H1 (cell line): ENCODE data around the gene RTF2. TPM values are rescaled to one million over a fixed set of nuclear protein-coding genes. Genes with fewer than 3 reads are reported as not detected.

Experiments used
- CTCF ChIA-PET: fragments of 300-600 bp; sonication (Branson Sonifier 250); formaldehyde crosslinking; loops from one replicate; lab custom pipeline; 2021; ENCODE audit not compliant: partially characterized antibody; lab: Charles Lee
- POLR2A ChIA-PET: fragments of 300-600 bp; sonication (Branson Sonifier 250); formaldehyde crosslinking; loops from one replicate; lab custom pipeline; 2021; ENCODE audit warnings: inconsistent platforms; ENCODE audit not compliant: partially characterized antibody; lab: Charles Lee
- DNase-seq, 2 experiments: peaks; one replicate each; pipeline versions ENCODE4 v3.0.0 to v3.0.0-alpha.2; 2010 to 2022; ENCODE audit warnings: low spot score in 2 of 2, low read depth in 1 of 2, mixed read lengths in 1 of 2
- FAIRE-seq: peaks from 2 replicates; lab custom pipeline; 2011; peaks lifted over from hg19 to GRCh38; lab: Jason Lieb, UNC
- H2AFZ ChIP-seq: 2 replicates; pipeline ENCODE4 v1.8.1; 2012; ENCODE audit warnings: low read length, inconsistent platforms
- H2AK5ac ChIP-seq: 2 replicates; pipeline ENCODE4 v1.6.1; 2013; ENCODE audit warnings: low read depth, low read length
- H2BK120ac ChIP-seq: replicated peaks from 2 replicates; pipeline ENCODE3; 2013; ENCODE audit warnings: low read depth, low read length, inconsistent platforms
- H2BK12ac ChIP-seq: 2 replicates; pipeline ENCODE4 v1.6.1; 2013; ENCODE audit warnings: low read depth, low read length
- H2BK15ac ChIP-seq: 2 replicates; pipeline ENCODE4 v1.6.1; 2013; ENCODE audit warnings: low read length
- H2BK20ac ChIP-seq: 2 replicates; pipeline ENCODE4 v1.6.1; 2013; ENCODE audit warnings: low read length
- H2BK5ac ChIP-seq: 2 replicates; pipeline ENCODE4 v1.6.1; 2013; ENCODE audit warnings: low read depth, low read length
- H3K14ac ChIP-seq: 2 replicates; pipeline ENCODE4 v1.6.1; 2013; ENCODE audit warnings: inconsistent platforms; ENCODE audit not compliant: insufficient read length
- H3K18ac ChIP-seq: 2 replicates; pipeline ENCODE4 v1.6.1; 2013; ENCODE audit warnings: low read length; ENCODE audit errors: extremely low read depth
- H3K23ac ChIP-seq: 2 replicates; pipeline ENCODE4 v1.6.1; 2013; ENCODE audit warnings: inconsistent platforms; ENCODE audit not compliant: insufficient read length
- H3K23me2 ChIP-seq: 2 replicates; pipeline ENCODE4 v1.6.1; 2013; ENCODE audit warnings: low read depth, low read length
- H3K27ac ChIP-seq: 2 replicates; pipeline ENCODE4 v1.6.1; 2011; ENCODE audit warnings: low read depth, low read length, inconsistent platforms
- H3K27me3 ChIP-seq, 4 experiments: replicated peaks in 1 of 4; 1 replicate in 1 of 4; 2 replicates in 3 of 4; pipeline versions ENCODE4 v1.6.1 to v1.8.1; 2011 to 2013; ENCODE audit warnings: low read length in 3 of 4, mild to moderate bottlenecking in 3 of 4, inconsistent platforms in 2 of 4, mixed read lengths in 2 of 4, moderate library complexity in 1 of 4; ENCODE audit not compliant: control insufficient read depth in 3 of 4, insufficient read depth in 3 of 4; ENCODE audit errors: extremely low read depth in 1 of 4
- H3K36me3 ChIP-seq, 4 experiments: 2 replicates each; pipeline versions ENCODE4 v1.6.1 to v1.8.1; 2011 to 2013; ENCODE audit warnings: mild to moderate bottlenecking in 4 of 4, low read length in 3 of 4, moderate library complexity in 2 of 4, control low read depth in 1 of 4, inconsistent platforms in 1 of 4; ENCODE audit not compliant: insufficient read depth in 4 of 4, control insufficient read depth in 2 of 4
- H3K4ac ChIP-seq: replicated peaks from 2 replicates; pipeline ENCODE3; 2013; ENCODE audit warnings: low read length, low read depth, mixed read lengths, inconsistent platforms; ENCODE audit not compliant: insufficient read length
- H3K4me1 ChIP-seq, 4 experiments: replicated peaks in 1 of 4; 1 replicate in 1 of 4; 2 replicates in 3 of 4; pipeline versions ENCODE4 v1.6.1 to v1.8.1; 2011 to 2013; ENCODE audit warnings: low read length in 3 of 4, inconsistent platforms in 2 of 4, mixed read lengths in 1 of 4; ENCODE audit not compliant: insufficient read depth in 4 of 4, control insufficient read depth in 3 of 4
- H3K4me2 ChIP-seq, 2 experiments: 2 replicates each; pipeline versions ENCODE4 v1.6.1 to v1.8.1; 2011 to 2013; ENCODE audit warnings: low read depth in 2 of 2, low read length in 2 of 2, control low read depth in 1 of 2, inconsistent platforms in 1 of 2, mild to moderate bottlenecking in 1 of 2; ENCODE audit not compliant: insufficient read depth in 1 of 2
- H3K4me3 ChIP-seq, 4 experiments: fragments of 200-600, 300-600 bp in 1 of 4; sonication (generic), shearing (Covaris generic), sonication (Bioruptor Twin) in 1 of 4; 2 replicates each; pipeline versions ENCODE4 v1.5.1 to v1.8.1; 2011 to 2016; ENCODE audit warnings: low read length in 4 of 4, low read depth in 3 of 4, control low read depth in 2 of 4, inconsistent platforms in 2 of 4, mild to moderate bottlenecking in 2 of 4, mixed read lengths in 1 of 4, moderate library complexity in 1 of 4; ENCODE audit not compliant: insufficient read depth in 2 of 4; ENCODE audit errors: extremely low read depth in 1 of 4
- H3K56ac ChIP-seq: replicated peaks from 2 replicates; pipeline ENCODE3; 2013; ENCODE audit warnings: low read depth, mild to moderate bottlenecking, mixed read lengths, low read length, inconsistent platforms; ENCODE audit not compliant: insufficient read length
- H3K79me1 ChIP-seq: 2 replicates; pipeline ENCODE4 v1.6.1; 2013; ENCODE audit warnings: low read depth, low read length, control low read depth
- H3K79me2 ChIP-seq, 2 experiments: 2 replicates each; pipeline versions ENCODE4 v1.6.1 to v1.8.1; 2012 to 2013; ENCODE audit warnings: low read length in 2 of 2, mild to moderate bottlenecking in 2 of 2, inconsistent platforms in 1 of 2; ENCODE audit not compliant: insufficient read depth in 2 of 2, control insufficient read depth in 1 of 2
- H3K9ac ChIP-seq, 4 experiments: replicated peaks in 1 of 4; 1 replicate in 1 of 4; 2 replicates in 3 of 4; pipeline versions ENCODE4 v1.6.1 to v1.8.1; 2011 to 2013; ENCODE audit warnings: low read depth in 3 of 4, low read length in 3 of 4, control low read depth in 2 of 4, mild to moderate bottlenecking in 2 of 4, moderate library complexity in 2 of 4, inconsistent platforms in 1 of 4; ENCODE audit errors: extremely low read depth in 1 of 4
- H3K9me3 ChIP-seq, 2 experiments: 2 replicates each; pipeline versions ENCODE4 v1.6.1 to v1.8.1; 2012 to 2013; ENCODE audit warnings: mild to moderate bottlenecking in 2 of 2, moderate library complexity in 2 of 2, control low read depth in 1 of 2, inconsistent platforms in 1 of 2, low read depth in 1 of 2, low read length in 1 of 2, mixed read lengths in 1 of 2; ENCODE audit not compliant: insufficient read depth in 2 of 2
- H4K20me1 ChIP-seq, 2 experiments: replicated peaks in 1 of 2; 2 replicates each; pipeline versions ENCODE3 to v1.8.1; 2011 to 2013; ENCODE audit warnings: inconsistent platforms in 2 of 2, low read length in 2 of 2, mild to moderate bottlenecking in 1 of 2; ENCODE audit not compliant: insufficient read depth in 2 of 2, control insufficient read depth in 1 of 2
- H4K5ac ChIP-seq: 2 replicates; pipeline ENCODE4 v1.6.1; 2013; ENCODE audit warnings: low read length, low read depth, mixed read lengths, inconsistent platforms; ENCODE audit not compliant: insufficient read length
- H4K8ac ChIP-seq: 2 replicates; pipeline ENCODE4 v1.8.0; 2013; ENCODE audit warnings: mild to moderate bottlenecking, moderate library complexity, low read length, inconsistent platforms; ENCODE audit not compliant: insufficient read depth; ENCODE audit errors: extremely low read depth
- H4K91ac ChIP-seq: replicated peaks from 2 replicates; pipeline ENCODE3; 2013; ENCODE audit warnings: low read length, mixed read lengths, inconsistent platforms; ENCODE audit not compliant: insufficient read length
- ATF2 ChIP-seq: IDR thresholded peaks from 2 replicates; pipeline ENCODE4 v1.6.1; 2012; ENCODE audit warnings: low read length, inconsistent platforms
- BCL11A ChIP-seq, 2 experiments: IDR thresholded peaks; one replicate each; pipeline ENCODE4 v1.6.1; 2011; ENCODE audit warnings: low read depth in 2 of 2, low read length in 2 of 2, mild to moderate bottlenecking in 2 of 2
- CBX5 ChIP-seq: fragments of 300-800, 300-1000 bp; sonication (generic); IDR thresholded peaks from 2 replicates; pipeline ENCODE4 v1.7.1; 2016; ENCODE audit warnings: antibody characterized with exemption, low read length, low read depth
- EGR1 ChIP-seq: IDR thresholded peaks from 2 replicates; pipeline ENCODE4 v1.6.1; 2011; ENCODE audit warnings: low read depth, low read length, borderline replicate concordance
- KDM4A ChIP-seq: IDR thresholded peaks from one replicate; pipeline ENCODE4 v1.7.1; 2012; ENCODE audit warnings: low read depth, mild to moderate bottlenecking, moderate library complexity, low read length, inconsistent platforms; ENCODE audit not compliant: severe bottlenecking
- POLR2A ChIP-seq, 2 experiments: IDR thresholded peaks; 1 replicate in 1 of 2; 2 replicates in 1 of 2; pipeline ENCODE4 v1.6.1; 2011; ENCODE audit warnings: low read depth in 2 of 2, low read length in 2 of 2, mild to moderate bottlenecking in 2 of 2; ENCODE audit errors: control extremely low read depth in 1 of 2
- POLR2AphosphoS5 ChIP-seq: IDR thresholded peaks from 2 replicates; pipeline ENCODE4 v1.6.1; 2011; ENCODE audit warnings: low read depth, low read length
- RFX5 ChIP-seq: IDR thresholded peaks from 2 replicates; pipeline ENCODE4 v1.6.1; 2011; ENCODE audit warnings: low read depth, low read length, improper control_type of control experiment, borderline replicate concordance
- SAP30 ChIP-seq: fragments of 300-600 bp; sonication (generic); IDR thresholded peaks from 2 replicates; pipeline ENCODE4 v1.7.1; 2012; ENCODE audit warnings: low read length, moderate library complexity, mild to moderate bottlenecking, inconsistent platforms; ENCODE audit not compliant: insufficient read depth, insufficient replicate concordance
- SIRT6 ChIP-seq: IDR thresholded peaks from one replicate; pipeline ENCODE4 v1.7.1; 2012; ENCODE audit warnings: low read length, inconsistent platforms
- SP2 ChIP-seq: IDR thresholded peaks from 2 replicates; pipeline ENCODE4 v1.6.1; 2012; ENCODE audit warnings: mild to moderate bottlenecking, low read length, inconsistent platforms
- SUZ12 ChIP-seq: fragments of 200-600 bp; sonication (generic); IDR thresholded peaks from 2 replicates; pipeline ENCODE4 v1.6.1; 2012; ENCODE audit warnings: mild to moderate bottlenecking, inconsistent platforms, low read length, moderate library complexity, mixed read lengths
- TAF7 ChIP-seq: optimal IDR thresholded peaks from 2 replicates; pipeline ENCODE3; 2011; ENCODE audit warnings: low read depth, mild to moderate bottlenecking, inconsistent platforms, low read length, moderate library complexity, borderline replicate concordance
- TBP ChIP-seq: IDR thresholded peaks from 2 replicates; pipeline ENCODE4 v1.6.1; 2011; ENCODE audit warnings: low read depth, low read length, improper control_type of control experiment
- WGBS, 2 experiments: shearing (Covaris generic) in 1 of 2; methylation state at CpG; one replicate each; pipeline versions ENCODE4 v1.1.6 to v1.1.7; 2013 to 2015; ENCODE audit warnings: low lambda C conversion rate in 2 of 2, mixed read lengths in 2 of 2, inconsistent platforms in 1 of 2, low coverage in 1 of 2, missing lambda C conversion rate in 1 of 2; ENCODE audit not compliant: insufficient replicate concordance in 2 of 2, insufficient coverage in 1 of 2, insufficient read length in 1 of 2; ENCODE audit errors: extremely low coverage in 1 of 2, missing lambda C conversion rate in 1 of 2; 5-methylcytosine and 5-hydroxymethylcytosine counted together
- polyA plus RNA-seq, 7 experiments: library from polyadenylated mRNA; depleted of rRNA in 3 of 7; stranded (reverse) in 5 of 7; unstranded in 2 of 7; fragments of >200 nt in 5 of 7; fragments of 200-250 nt in 2 of 7; gene quantifications; 1 replicate in 5 of 7; 2 replicates in 1 of 7; 4 replicates in 1 of 7; pipeline versions ENCODE4 v1.2.1 to v1.2.3, GENCODE V29; 2011 to 2013; ENCODE audit warnings: missing spikeins in 2 of 7, mixed read lengths in 2 of 7
- total RNA-seq: library from RNA; stranded (reverse); fragmentation: NEBNext Ultra II Directional; extraction: Animal tissue kit (Norgen Biotek cat#: 25700); gene quantifications from 2 replicates; pipeline ENCODE4 v1.2.1, GENCODE V29; 2021

RTF2 gene
- total and polyA plus RNA-seq, 2 of the 8 experiments (the other 6 are each of a cell fraction or from before 2014, with no cell fraction given) = 33.9 to 51.2 TPM

- H3K56ac ChIP-seq = no peak overlapping the region
- no peak overlapping the region for H2AK5ac ChIP-seq
- no peak overlapping the region for H4K8ac ChIP-seq
- no peak overlapping the region for H2BK5ac ChIP-seq
- peaks cover 0 to 1% (median 0%) of the 10 kb centered on the region in 4 experiments; a peak in 2 of 7 replicates for H3K27me3 ChIP-seq
- no peak overlapping the region for H3K18ac ChIP-seq
- no peaks in the 10 kb centered on the region for H3K9me3 ChIP-seq
- no peak overlapping the region for H2BK20ac ChIP-seq
- H3K27ac ChIP-seq = no peak overlapping the region
- H3K79me2 ChIP-seq = no peaks in the 10 kb centered on the region
- H3K79me1 ChIP-seq = no peaks in the 10 kb centered on the region
- H4K5ac ChIP-seq = no peak overlapping the region
- H4K91ac ChIP-seq = no peak overlapping the region
- H3K4me2 ChIP-seq = no peak overlapping the region
- FAIRE-seq = no peak
- H2BK15ac ChIP-seq = no peak overlapping the region
- H3K4me1 ChIP-seq = peaks cover 0 to 2% (median 0%) of the 10 kb centered on the region in 4 experiments; a peak in 1 of 7 replicates
- H3K9ac ChIP-seq = no peak overlapping the region
- H3K14ac ChIP-seq = no peak overlapping the region
- no peak overlapping the region for H3K4ac ChIP-seq
- ChIA-PET POLR2A (no interaction called here), CTCF (interaction anchor here (2.0 to 2.2 kb wide), 2 partner anchors 17 to 123 kb away, joined by 4 to 6 read pairs; no protein-coding TSS in a partner anchor)
- H3K36me3 ChIP-seq = no peaks in the 10 kb centered on the region
- 90% methylated on average over 4 of the region's 4 CpGs; no CpG with 5 or more reads in 1 of the 2 experiments for WGBS, 2 experiments
- no peaks in the 10 kb centered on the region for H3K23me2 ChIP-seq
- no peak overlapping the region for H3K23ac ChIP-seq
- DNase-seq = no peak
- H2AFZ ChIP-seq = no peak overlapping the region
- no peak overlapping the region for H3K4me3 ChIP-seq
- H2BK120ac ChIP-seq = no peak overlapping the region
- no peak overlapping the region for H2BK12ac ChIP-seq
- H4K20me1 ChIP-seq = peaks cover 0 to 1% of the 10 kb centered on the region in 2 experiments
- TF ChIP-seq POLR2AphosphoS5 (no peak), SUZ12 (no peak), SP2 (no peak), RFX5 (no peak), CBX5 (no peak), ATF2 (no peak), TBP (no peak), TAF7 (no peak), SAP30 (no peak), EGR1 (no peak), KDM4A (no peak), BCL11A (IDR thresholded peaks at IDR 0.05; ENCODE audit: low read depth in 2 of 2, low read length in 2 of 2) (no peak), POLR2A (IDR thresholded peaks at IDR 0.05; ENCODE audit: control extremely low read depth in 1 of 2, low read depth in 2 of 2, low read length in 2 of 2) (no peak), SIRT6 (no peak)
These were observed 40.6 kb upstream of the RTF2 start for GRCh38 chr20:56427797-56428196.
